HepG2 (cell line): ENCODE results near the gene RPS2. TPM values are rescaled to one million over a fixed set of nuclear protein-coding genes. Genes with fewer than 3 reads are reported as not detected.

Experiments used
- ATAC-seq: fragments of 200-7000 bp; cut with Tn5 transposase; 3 replicates; pipeline ENCODE4 v1.9.1; 2020; ENCODE audit warnings: mild to moderate bottlenecking, moderate library complexity
- BruUV-seq: library from RNA; stranded (reverse); fragments of 400-500 nt; replicated peaks from 2 replicates; lab custom pipeline; 2021; lab: Mats Ljungman, UMichigan
- CTCF ChIA-PET: fragments of 300-600 bp; formaldehyde crosslinking; extraction: SDS; loops from one replicate; lab custom pipeline; 2021; ENCODE audit warnings: low total read pairs, inconsistent platforms, low intra/inter-chr PET ratio; lab: Yijun Ruan, JAX
- POLR2A ChIA-PET: fragments of 350-600 bp; sonication (Branson Sonifier 250); formaldehyde crosslinking; loops from one replicate; lab custom pipeline; 2020; ENCODE audit warnings: antibody characterized with exemption, inconsistent platforms; lab: Yijun Ruan, JAX
- DNase-seq: peaks from one replicate; pipeline ENCODE4 v3.0.0-alpha.2; 2015; ENCODE audit warnings: low spot score
- FAIRE-seq: peaks from 3 replicates; lab custom pipeline; 2011; peaks lifted over from hg19 to GRCh38; lab: Jason Lieb, UNC
- H2AFZ ChIP-seq: one replicate; pipeline ENCODE4 v1.6.1; 2011; ENCODE audit warnings: low read length, inconsistent platforms
- H3K27ac ChIP-seq: fragments of 300-600 bp; 3 replicates; pipeline ENCODE4 v1.8.0; 2011; ENCODE audit warnings: mixed run types, mild to moderate bottlenecking, mixed read lengths, low read length, inconsistent platforms; ENCODE audit not compliant: insufficient read depth; ENCODE audit errors: extremely low read length
- H3K27me3 ChIP-seq, 2 experiments: fragments of 200-600 bp in 1 of 2; 2 replicates in 1 of 2; 3 replicates in 1 of 2; pipeline versions ENCODE4 v1.6.0 to v1.8.0; 2011; ENCODE audit warnings: low read length in 2 of 2, mild to moderate bottlenecking in 2 of 2, moderate library complexity in 2 of 2, inconsistent platforms in 1 of 2; ENCODE audit not compliant: insufficient read depth in 2 of 2, control insufficient read depth in 1 of 2
- H3K36me3 ChIP-seq, 2 experiments: fragments of 200-600 bp in 1 of 2; replicated peaks in 1 of 2; 2 replicates in 1 of 2; 3 replicates in 1 of 2; pipeline versions ENCODE4 v1.5.1 to v1.8.0; 2011; ENCODE audit warnings: low read length in 2 of 2, inconsistent platforms in 1 of 2; ENCODE audit not compliant: insufficient read depth in 2 of 2, control insufficient read depth in 1 of 2
- H3K4me1 ChIP-seq: 2 replicates; pipeline ENCODE4 v1.5.1; 2012; ENCODE audit warnings: low read length, inconsistent platforms; ENCODE audit not compliant: insufficient read depth
- H3K4me2 ChIP-seq: 2 replicates; pipeline ENCODE4 v1.6.0; 2011; ENCODE audit warnings: low read depth, low read length, inconsistent platforms
- H3K4me3 ChIP-seq, 3 experiments: fragments of 200-600 bp in 1 of 3; sonication (generic), shearing (Covaris generic) in 1 of 3; replicated peaks in 1 of 3; 2 replicates each; pipeline ENCODE4 v1.5.1; 2011 to 2016; ENCODE audit warnings: low read length in 3 of 3, inconsistent platforms in 2 of 3, low read depth in 2 of 3, mild to moderate bottlenecking in 2 of 3, control low read depth in 1 of 3, mixed read lengths in 1 of 3; ENCODE audit not compliant: insufficient read depth in 1 of 3
- H3K79me2 ChIP-seq: one replicate; pipeline ENCODE4 v1.6.1; 2011; ENCODE audit warnings: low read length, inconsistent platforms; ENCODE audit not compliant: insufficient read depth
- H3K9ac ChIP-seq: 2 replicates; pipeline ENCODE4 v1.6.0; 2011; ENCODE audit warnings: mild to moderate bottlenecking, low read depth, low read length, inconsistent platforms; ENCODE audit not compliant: insufficient read depth
- H3K9me3 ChIP-seq: 2 replicates; pipeline ENCODE4 v1.5.1; 2012; ENCODE audit warnings: mild to moderate bottlenecking, low read length
- H4K20me1 ChIP-seq: 2 replicates; pipeline ENCODE4 v1.6.0; 2011; ENCODE audit warnings: inconsistent platforms, mild to moderate bottlenecking, low read length, moderate library complexity; ENCODE audit not compliant: insufficient read depth
- EED ChIP-seq: sonication (generic); formaldehyde crosslinking; IDR thresholded peaks from 2 replicates; pipeline ENCODE4 v1.5.0; 2020; ENCODE audit warnings: mild to moderate bottlenecking, missing genetic modification reagents
- ERF ChIP-seq: IDR thresholded peaks from 2 replicates; pipeline ENCODE4 v1.6.1; 2018; ENCODE audit warnings: missing biosample characterization, missing genetic modification reagents
- MEIS2 ChIP-seq: sonication (generic); formaldehyde crosslinking; IDR thresholded peaks from 2 replicates; pipeline ENCODE4 v1.9.0; 2021; ENCODE audit warnings: mild to moderate bottlenecking, missing genetic modification reagents
- NFKB2 ChIP-seq: sonication (generic); formaldehyde crosslinking; IDR thresholded peaks from 2 replicates; pipeline ENCODE4 v1.4.0; 2020; ENCODE audit warnings: missing genetic modification reagents, borderline replicate concordance
- PHB2 ChIP-seq: fragments of 450-650 bp; IDR thresholded peaks from 2 replicates; pipeline ENCODE4 v1.6.1; 2018; ENCODE audit not compliant: partially characterized antibody
- ZNF263 ChIP-seq: sonication (generic); formaldehyde crosslinking; IDR thresholded peaks from 2 replicates; pipeline ENCODE4 v1.4.0; 2020; ENCODE audit warnings: missing genetic modification reagents
- ZNF501 ChIP-seq: sonication (generic); formaldehyde crosslinking; IDR thresholded peaks from 2 replicates; pipeline ENCODE4 v1.5.1; 2020; ENCODE audit warnings: mild to moderate bottlenecking, moderate library complexity, missing genetic modification reagents
- WGBS: methylation state at CpG from one replicate; pipeline ENCODE4 v1.1.6; 2017; ENCODE audit warnings: low lambda C conversion rate; 5-methylcytosine and 5-hydroxymethylcytosine counted together
- in situ Hi-C: cut with HindIII; loops from 2 replicates; pipeline ENCODE4 v1.10.0; 2017; ENCODE audit warnings: low pct_unique_long_range_greater_than_20kb; ENCODE audit not compliant: extremely low pct_ligation_motif_present
- intact Hi-C: fragments of 100-400 bp; cut with micrococcal nuclease; formaldehyde crosslinking; loops from one replicate; pipeline ENCODE4 v1.10.0; 2022; ENCODE audit not compliant: unreplicated experiment
- polyA plus RNA-seq, 8 experiments: library from polyadenylated mRNA; depleted of rRNA in 3 of 8; stranded (reverse) in 7 of 8; unstranded in 1 of 8; fragments of >200 nt; fragmentation: Illumina TruSeq in 4 of 8; extraction: Trizol in 4 of 8; gene quantifications; 2 replicates each; pipeline versions ENCODE4 v1.2.1 to v1.2.3, GENCODE V29; 2011 to 2016; ENCODE audit warnings: low read depth in 4 of 8, missing spikeins in 1 of 8, mixed read lengths in 1 of 8; ENCODE audit not compliant: insufficient read depth in 1 of 8
- total RNA-seq, 5 experiments: library from RNA; depleted of rRNA; stranded (reverse); fragments of >200 nt; fragmentation: Illumina TruSeq; extraction: Trizol; gene quantifications; 2 replicates each; pipeline ENCODE4 v1.2.3, GENCODE V29; 2016; ENCODE audit warnings: low read depth in 1 of 5
- TF ChIP-seq, protein P1 (sequence below): sonication (generic); formaldehyde crosslinking; IDR thresholded peaks from 2 replicates; pipeline ENCODE4 v1.4.0; 2020; ENCODE audit warnings: missing genetic modification reagents
- TF ChIP-seq, protein P2 (sequence below): sonication (generic); formaldehyde crosslinking; IDR thresholded peaks from 2 replicates; pipeline ENCODE4 v1.4.0; 2020; ENCODE audit warnings: missing genetic modification reagents
- TF ChIP-seq, protein P3 (sequence below): sonication (generic); formaldehyde crosslinking; IDR thresholded peaks from 2 replicates; pipeline ENCODE4 v1.4.0; 2020; ENCODE audit warnings: missing genetic modification reagents, borderline replicate concordance
- TF ChIP-seq, protein P4 (sequence below): sonication (generic); formaldehyde crosslinking; conservative IDR thresholded peaks from 2 replicates; pipeline ENCODE4 v1.4.0; 2020; ENCODE audit warnings: missing genetic modification reagents

Gene RPS2
- total and polyA plus RNA-seq, 2 of the 13 experiments (the other 11 are each of a cell fraction or from before 2014, with no cell fraction given) = 1,908 to 4,514 TPM

DNA sequence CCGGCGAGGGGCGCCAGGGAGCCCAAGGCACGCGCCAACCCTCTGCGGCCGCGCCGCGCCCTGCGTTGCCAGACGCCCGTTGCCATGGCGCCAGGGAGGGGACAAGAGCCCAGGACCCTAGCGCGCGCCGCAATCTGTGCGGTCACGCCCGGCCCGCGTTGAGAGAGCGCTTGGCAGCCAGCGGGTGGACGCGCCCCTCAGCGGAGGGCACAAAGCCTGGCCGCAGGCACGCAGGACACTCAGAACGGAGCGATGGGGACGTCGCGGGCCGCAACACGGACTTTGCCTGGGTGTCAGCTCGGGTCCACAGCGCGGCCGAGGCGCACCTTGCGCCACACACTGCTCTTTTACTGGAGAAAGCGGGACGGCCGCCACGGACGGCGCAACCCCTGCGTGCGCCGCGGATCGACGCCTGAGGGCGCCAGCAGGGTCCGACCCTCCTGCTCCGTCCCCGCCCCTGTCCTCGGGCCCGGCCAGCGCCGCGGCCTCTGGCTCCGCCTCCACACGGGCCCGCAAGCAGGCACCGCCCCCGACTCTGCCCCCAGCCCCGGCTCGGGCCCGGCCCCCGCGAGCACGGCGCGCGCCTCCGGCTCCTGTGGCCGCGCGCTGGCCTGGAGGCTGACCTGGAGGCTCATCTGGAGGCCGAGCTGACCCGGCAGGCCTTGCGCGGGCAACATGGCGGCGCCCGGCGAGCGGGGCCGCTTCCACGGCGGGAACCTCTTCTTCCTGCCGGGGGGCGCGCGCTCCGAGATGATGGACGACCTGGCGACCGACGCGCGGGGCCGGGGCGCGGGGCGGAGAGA lies 19.1 kb upstream of the RPS2 start, which contains the start of gene GFER:
GFER (plus strand) TSS at position 650 of the 803 bp plus-strand sequence; CDS start at position 676, 26 bp downstream.
- peak within 1 kb of the TSS; percentile 95 for H3K9ac ChIP-seq
- H3K4me1 ChIP-seq = peaks cover 54% of the 10 kb centered on the region
- H3K9me3 ChIP-seq = no peaks in the 10 kb centered on the region
- 0% methylated on average over 17 of the region's 109 CpGs for WGBS
- DNase-seq (peak; percentile 81), ATAC-seq (peak; percentile 82), FAIRE-seq (peak; percentile 39)
- H3K4me2 ChIP-seq = peak within 1 kb of the TSS; percentile 98
- in situ Hi-C loops = no loop called here
- CTCF ChIA-PET = interaction anchor here (1.2 kb wide), 1 partner anchor 20 kb away, joined by 4 read pairs; no protein-coding TSS in a partner anchor
- intact Hi-C loops = no loop called here
- H3K27ac ChIP-seq = peak within 1 kb of the TSS; percentile 97
- no peak within 1 kb of the TSS for H2AFZ ChIP-seq
- H3K79me2 ChIP-seq = peaks cover 13% of the 10 kb centered on the region
- H3K27me3 ChIP-seq = no peaks in the 10 kb centered on the region
- H3K36me3 ChIP-seq = peaks cover 12 to 15% of the 10 kb centered on the region in 2 experiments; a peak in 4 of 5 replicates
- no peaks in the 10 kb centered on the region for H4K20me1 ChIP-seq
- H3K4me3 ChIP-seq = peak within 1 kb of the TSS; percentile 81 to 93 (median 84)
- POLR2A ChIA-PET = interaction anchor here (0.6 to 6.8 kb wide), 13 partner anchors 10 to 756 kb away, joined by 3 to 62 read pairs (median 6); partner anchors contain the start of genes MSRB1, RPS2, TBL3 and TRAF7
- TSS peak; percentile 63 for BruUV-seq
- TF ChIP-seq, protein P1, sequence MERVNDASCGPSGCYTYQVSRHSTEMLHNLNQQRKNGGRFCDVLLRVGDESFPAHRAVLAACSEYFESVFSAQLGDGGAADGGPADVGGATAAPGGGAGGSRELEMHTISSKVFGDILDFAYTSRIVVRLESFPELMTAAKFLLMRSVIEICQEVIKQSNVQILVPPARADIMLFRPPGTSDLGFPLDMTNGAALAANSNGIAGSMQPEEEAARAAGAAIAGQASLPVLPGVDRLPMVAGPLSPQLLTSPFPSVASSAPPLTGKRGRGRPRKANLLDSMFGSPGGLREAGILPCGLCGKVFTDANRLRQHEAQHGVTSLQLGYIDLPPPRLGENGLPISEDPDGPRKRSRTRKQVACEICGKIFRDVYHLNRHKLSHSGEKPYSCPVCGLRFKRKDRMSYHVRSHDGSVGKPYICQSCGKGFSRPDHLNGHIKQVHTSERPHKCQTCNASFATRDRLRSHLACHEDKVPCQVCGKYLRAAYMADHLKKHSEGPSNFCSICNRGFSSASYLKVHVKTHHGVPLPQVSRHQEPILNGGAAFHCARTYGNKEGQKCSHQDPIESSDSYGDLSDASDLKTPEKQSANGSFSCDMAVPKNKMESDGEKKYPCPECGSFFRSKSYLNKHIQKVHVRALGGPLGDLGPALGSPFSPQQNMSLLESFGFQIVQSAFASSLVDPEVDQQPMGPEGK = peak; percentile 47
- TF ChIP-seq NFKB2 (CRISPR knock-in tag) = peak; percentile 33; the same call in 1 of the 2 replicates
- TF ChIP-seq, protein P2, sequence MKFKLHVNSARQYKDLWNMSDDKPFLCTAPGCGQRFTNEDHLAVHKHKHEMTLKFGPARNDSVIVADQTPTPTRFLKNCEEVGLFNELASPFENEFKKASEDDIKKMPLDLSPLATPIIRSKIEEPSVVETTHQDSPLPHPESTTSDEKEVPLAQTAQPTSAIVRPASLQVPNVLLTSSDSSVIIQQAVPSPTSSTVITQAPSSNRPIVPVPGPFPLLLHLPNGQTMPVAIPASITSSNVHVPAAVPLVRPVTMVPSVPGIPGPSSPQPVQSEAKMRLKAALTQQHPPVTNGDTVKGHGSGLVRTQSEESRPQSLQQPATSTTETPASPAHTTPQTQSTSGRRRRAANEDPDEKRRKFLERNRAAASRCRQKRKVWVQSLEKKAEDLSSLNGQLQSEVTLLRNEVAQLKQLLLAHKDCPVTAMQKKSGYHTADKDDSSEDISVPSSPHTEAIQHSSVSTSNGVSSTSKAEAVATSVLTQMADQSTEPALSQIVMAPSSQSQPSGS = 0 out of 2 replicates have a peak, but pooled peaks have one; percentile 40
- no peak for TF ChIP-seq PHB2
- TF ChIP-seq ZNF501 = peak; percentile 48; the same call in 1 of the 2 replicates
- TF ChIP-seq ZNF263 (CRISPR knock-in tag) = peak; percentile 18; the same call in 1 of the 2 replicates
- TF ChIP-seq, protein P3, sequence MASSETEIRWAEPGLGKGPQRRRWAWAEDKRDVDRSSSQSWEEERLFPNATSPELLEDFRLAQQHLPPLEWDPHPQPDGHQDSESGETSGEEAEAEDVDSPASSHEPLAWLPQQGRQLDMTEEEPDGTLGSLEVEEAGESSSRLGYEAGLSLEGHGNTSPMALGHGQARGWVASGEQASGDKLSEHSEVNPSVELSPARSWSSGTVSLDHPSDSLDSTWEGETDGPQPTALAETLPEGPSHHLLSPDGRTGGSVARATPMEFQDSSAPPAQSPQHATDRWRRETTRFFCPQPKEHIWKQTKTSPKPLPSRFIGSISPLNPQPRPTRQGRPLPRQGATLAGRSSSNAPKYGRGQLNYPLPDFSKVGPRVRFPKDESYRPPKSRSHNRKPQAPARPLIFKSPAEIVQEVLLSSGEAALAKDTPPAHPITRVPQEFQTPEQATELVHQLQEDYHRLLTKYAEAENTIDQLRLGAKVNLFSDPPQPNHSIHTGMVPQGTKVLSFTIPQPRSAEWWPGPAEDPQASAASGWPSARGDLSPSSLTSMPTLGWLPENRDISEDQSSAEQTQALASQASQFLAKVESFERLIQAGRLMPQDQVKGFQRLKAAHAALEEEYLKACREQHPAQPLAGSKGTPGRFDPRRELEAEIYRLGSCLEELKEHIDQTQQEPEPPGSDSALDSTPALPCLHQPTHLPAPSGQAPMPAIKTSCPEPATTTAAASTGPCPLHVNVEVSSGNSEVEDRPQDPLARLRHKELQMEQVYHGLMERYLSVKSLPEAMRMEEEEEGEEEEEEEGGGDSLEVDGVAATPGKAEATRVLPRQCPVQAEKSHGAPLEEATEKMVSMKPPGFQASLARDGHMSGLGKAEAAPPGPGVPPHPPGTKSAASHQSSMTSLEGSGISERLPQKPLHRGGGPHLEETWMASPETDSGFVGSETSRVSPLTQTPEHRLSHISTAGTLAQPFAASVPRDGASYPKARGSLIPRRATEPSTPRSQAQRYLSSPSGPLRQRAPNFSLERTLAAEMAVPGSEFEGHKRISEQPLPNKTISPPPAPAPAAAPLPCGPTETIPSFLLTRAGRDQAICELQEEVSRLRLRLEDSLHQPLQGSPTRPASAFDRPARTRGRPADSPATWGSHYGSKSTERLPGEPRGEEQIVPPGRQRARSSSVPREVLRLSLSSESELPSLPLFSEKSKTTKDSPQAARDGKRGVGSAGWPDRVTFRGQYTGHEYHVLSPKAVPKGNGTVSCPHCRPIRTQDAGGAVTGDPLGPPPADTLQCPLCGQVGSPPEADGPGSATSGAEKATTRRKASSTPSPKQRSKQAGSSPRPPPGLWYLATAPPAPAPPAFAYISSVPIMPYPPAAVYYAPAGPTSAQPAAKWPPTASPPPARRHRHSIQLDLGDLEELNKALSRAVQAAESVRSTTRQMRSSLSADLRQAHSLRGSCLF (CRISPR knock-in tag) = no peak
- peak; percentile 52; the same call in 1 of the 2 replicates for TF ChIP-seq MEIS2 (CRISPR knock-in tag)
- TF ChIP-seq, protein P4, sequence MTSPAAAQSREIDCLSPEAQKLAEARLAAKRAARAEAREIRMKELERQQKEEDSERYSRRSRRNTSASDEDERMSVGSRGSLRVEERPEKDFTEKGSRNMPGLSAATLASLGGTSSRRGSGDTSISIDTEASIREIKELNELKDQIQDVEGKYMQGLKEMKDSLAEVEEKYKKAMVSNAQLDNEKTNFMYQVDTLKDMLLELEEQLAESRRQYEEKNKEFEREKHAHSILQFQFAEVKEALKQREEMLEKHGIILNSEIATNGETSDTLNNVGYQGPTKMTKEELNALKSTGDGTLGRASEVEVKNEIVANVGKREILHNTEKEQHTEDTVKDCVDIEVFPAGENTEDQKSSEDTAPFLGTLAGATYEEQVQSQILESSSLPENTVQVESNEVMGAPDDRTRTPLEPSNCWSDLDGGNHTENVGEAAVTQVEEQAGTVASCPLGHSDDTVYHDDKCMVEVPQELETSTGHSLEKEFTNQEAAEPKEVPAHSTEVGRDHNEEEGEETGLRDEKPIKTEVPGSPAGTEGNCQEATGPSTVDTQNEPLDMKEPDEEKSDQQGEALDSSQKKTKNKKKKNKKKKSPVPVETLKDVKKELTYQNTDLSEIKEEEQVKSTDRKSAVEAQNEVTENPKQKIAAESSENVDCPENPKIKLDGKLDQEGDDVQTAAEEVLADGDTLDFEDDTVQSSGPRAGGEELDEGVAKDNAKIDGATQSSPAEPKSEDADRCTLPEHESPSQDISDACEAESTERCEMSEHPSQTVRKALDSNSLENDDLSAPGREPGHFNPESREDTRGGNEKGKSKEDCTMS = no peak
- peak; percentile 77; the same call in 1 of the 2 replicates for TF ChIP-seq ERF (CRISPR knock-in tag)
- TF ChIP-seq EED (CRISPR knock-in tag) = 0 out of 2 replicates have a peak, but pooled peaks have one; percentile 67
